ENCODE results near the gene TRIM7. TPM values are rescaled to one million over a fixed set of nuclear protein-coding genes. Genes with fewer than 3 reads are reported as not detected.

Gene TRIM7
- polyA plus RNA-seq, 3 donors, result 0.29 to 0.42 (median 0.33) TPM

GRCh38 chr5:181199881-181200638 lies 4.9 kb downstream of the TRIM7 start:
- DNase-seq (ENCODE audit: extremely low read depth in 1 of 11, low read depth in 9 of 11, low spot score in 4 of 11), result no peak

GRCh38 chr5:181198905-181199519 lies 6.0 kb downstream of the TRIM7 start:
- no peak for DNase-seq (ENCODE audit: extremely low read depth in 1 of 11, low read depth in 9 of 11, low spot score in 4 of 11)

- no peak for DNase-seq (ENCODE audit: extremely low read depth in 1 of 11, low read depth in 9 of 11, low spot score in 4 of 11)
Observed at GRCh38 chr5:181198106-181198685, 6.8 kb downstream of the TRIM7 start.

- DNase-seq (ENCODE audit: extremely low read depth in 1 of 11, low read depth in 9 of 11, low spot score in 4 of 11), result no peak
Observed at GRCh38 chr5:181197326-181197951, 7.6 kb downstream of the TRIM7 start.

DNA sequence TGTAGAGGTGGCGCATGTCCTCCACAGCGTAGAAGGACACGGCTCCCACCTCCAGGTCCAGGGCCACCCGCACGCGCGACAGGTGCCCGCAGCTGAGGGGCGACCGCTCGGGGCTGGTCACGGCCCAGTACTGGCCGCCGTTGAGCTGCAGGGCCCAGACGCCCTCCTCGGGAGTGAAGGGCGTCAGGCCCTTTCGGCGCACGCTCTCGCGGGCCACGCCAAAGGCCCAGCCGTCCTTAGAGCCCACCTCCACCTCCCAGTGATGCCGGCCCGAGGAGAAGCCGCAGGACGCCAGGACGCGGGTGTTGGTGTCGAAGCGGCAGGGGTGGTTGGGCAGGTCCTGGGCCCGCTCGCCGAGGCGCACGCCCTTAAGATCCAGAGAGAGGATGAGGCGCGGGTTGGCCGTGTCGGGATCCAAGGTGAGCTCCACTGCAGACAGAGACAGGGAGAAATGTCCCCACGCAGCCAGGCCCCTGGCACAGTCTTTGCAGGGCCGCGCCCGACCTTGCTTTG lies 9.7 kb downstream of the TRIM7 start:
- no peak for DNase-seq (ENCODE audit: extremely low read depth in 1 of 11, low read depth in 9 of 11, low spot score in 4 of 11)

- no peak for DNase-seq (ENCODE audit: extremely low read depth in 1 of 11, low read depth in 9 of 11, low spot score in 4 of 11)
Observed at GRCh38 chr5:181194489-181195248, 10.3 kb downstream of the TRIM7 start.

- DNase-seq (ENCODE audit: extremely low read depth in 1 of 11, low read depth in 9 of 11, low spot score in 4 of 11), result no peak
Observed at GRCh38 chr5:181193656-181194055, 11.3 kb downstream of the TRIM7 start.

GRCh38 chr5:181192337-181193046 lies 12.5 kb downstream of the TRIM7 start:
- DNase-seq (ENCODE audit: extremely low read depth in 1 of 11, low read depth in 9 of 11, low spot score in 4 of 11), result no peak

DNA sequence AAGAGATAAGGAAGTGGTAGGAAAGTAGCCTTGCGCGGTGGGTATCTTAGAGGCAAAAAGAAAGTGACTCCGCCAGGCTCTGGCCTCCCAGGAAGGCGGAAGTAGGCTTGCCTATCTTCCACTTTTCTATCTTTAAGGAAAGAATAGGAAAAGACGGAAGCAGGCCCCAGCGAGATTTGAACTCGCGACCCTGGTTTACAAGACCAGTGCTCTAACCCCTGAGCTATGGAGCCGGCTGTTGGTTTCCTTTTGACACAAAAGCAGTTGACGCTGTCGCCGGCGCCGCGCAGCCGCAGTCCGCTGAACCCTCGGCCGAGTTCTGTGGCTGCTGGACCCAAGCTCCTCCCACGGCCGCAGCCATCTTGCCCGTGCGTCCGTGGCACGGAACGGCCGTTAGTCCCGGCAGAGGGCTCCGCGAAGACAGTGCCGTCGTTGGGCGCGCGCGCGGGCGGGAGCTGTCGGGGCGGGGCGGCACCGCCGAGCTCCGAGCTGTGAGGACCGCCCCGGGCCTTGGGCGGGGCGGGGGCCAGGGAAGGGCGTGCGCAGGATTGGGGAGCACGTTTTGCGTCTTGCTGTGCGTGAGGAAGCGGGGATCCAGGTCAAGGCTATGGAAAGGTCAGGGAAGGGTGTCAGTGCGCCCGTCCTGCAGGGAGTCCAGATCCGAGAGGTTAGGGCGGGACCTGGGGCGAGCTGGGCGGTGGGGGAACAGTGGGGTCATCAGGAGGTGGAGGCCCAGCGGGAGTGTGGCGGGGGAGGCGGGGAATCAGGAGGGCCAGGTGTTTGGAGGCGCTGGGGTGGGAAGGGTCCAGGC lies 13.3 kb downstream of the TRIM7 start:
- DNase-seq (ENCODE audit: extremely low read depth in 1 of 11, low read depth in 9 of 11, low spot score in 4 of 11), result peak; percentile 84 to 94 (median 91)

DNA sequence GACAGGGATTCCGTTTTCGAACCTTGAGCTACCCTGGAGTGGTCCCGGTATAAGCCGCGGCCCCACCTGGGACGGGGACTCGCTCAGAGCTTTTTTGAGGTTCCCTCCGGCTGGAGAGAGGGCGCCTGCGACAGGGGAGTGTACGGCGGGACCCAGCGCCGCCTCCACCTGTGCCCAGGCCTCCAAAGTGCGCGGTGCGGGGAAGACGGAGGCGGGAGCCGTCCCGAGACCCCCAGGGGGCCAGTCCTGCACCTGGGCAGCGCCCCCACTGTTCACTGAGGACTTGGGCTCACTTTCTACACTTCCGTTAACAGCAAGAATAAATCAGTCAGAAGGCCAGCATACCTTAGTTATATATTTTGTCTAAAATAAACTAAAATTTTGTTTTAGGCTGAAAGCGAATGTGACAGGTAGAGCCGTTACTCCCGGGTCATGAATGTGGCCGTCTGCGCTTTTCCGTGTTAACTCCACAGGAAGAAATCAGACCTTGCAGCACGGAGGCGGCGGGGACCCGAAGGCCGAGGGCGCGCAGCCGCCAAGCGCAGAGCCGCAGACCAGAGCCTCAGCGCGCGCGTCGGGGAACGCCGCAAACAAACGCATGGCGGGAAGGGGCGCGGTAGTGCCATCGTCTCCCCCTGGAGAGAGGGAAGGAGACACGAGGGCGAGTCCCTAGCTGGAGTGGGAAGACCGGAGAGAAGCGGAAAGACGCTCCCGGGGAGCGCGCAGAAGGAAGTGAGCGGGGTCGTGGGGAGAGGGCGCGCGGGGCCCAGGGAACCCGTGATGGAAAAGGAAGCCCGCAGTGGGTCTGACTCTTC lies 14.1 kb downstream of the TRIM7 start:
- peak in 2 of 11 donors; percentile 21 to 27 for DNase-seq (ENCODE audit: extremely low read depth in 1 of 11, low read depth in 9 of 11, low spot score in 4 of 11)

- no peak for DNase-seq (ENCODE audit: extremely low read depth in 1 of 11, low read depth in 9 of 11, low spot score in 4 of 11)
Observed at GRCh38 chr5:181189962-181190710, 14.9 kb downstream of the TRIM7 start.

DNA sequence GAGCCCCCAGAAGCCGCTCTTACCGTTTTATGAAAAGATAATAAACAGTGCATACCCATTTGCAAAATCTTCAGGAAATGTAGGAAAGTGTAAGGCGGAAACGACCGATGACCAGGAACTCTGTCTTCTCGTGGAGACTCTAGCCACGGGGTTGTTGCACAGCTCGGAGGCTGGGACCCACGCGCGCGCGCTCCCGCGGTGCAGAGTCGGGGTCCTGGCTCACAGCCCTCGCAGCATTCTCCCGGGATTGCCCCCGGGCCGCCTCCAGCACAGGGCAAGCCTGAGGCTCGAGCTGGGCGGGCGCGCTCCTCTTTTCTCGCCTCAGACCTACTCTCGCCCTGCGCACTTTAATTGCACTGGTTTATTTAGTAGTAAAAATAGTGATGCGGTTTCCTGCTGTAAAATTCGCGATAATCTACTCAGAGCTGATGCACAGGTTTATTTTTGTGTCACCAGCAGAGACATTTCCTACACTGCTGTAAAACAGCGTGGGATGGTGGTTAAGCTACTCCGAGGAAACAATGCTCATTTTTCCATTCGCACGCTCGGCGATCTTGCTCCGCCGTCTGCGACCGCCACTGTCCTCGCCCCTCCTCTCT lies 15.5 kb downstream of the TRIM7 start:
- DNase-seq (ENCODE audit: extremely low read depth in 1 of 11, low read depth in 9 of 11, low spot score in 4 of 11), result peak in 1 of 11 donors; percentile 14

DNA sequence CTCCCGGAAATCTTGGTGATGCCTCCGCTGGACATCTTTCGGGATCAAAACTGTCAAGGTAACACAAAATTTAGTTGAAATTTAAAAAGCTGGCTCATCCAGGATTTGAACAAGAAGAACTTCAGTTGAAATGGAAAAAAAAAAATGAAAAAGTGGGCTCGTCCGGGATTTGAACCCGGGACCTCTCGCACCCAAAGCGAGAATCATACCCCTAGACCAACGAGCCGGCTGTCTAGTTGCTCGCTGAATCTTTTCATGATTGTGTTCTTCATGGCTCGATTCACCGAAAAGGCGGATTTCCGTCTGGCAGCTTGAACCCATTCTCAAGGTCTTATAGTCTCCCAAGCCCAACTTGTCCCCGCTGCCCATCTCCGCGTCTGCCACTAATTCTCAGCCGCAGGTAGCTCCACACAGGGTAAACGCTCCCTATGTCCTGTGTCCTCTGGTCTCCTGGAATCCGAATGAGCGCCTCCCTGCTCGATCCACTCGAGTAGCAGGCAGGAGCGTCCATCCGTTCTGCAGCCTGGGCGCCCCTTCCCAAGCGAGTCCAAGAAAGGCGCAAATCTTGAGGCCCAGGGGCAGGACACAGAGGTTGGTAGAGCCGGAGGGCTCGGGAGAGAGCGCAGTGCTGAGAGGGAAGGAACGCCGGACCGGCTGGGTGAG lies 16.2 kb downstream of the TRIM7 start:
- DNase-seq (ENCODE audit: extremely low read depth in 1 of 11, low read depth in 9 of 11, low spot score in 4 of 11), result peak in 5 of 11 donors; percentile 71 to 82 (median 79)

DNA sequence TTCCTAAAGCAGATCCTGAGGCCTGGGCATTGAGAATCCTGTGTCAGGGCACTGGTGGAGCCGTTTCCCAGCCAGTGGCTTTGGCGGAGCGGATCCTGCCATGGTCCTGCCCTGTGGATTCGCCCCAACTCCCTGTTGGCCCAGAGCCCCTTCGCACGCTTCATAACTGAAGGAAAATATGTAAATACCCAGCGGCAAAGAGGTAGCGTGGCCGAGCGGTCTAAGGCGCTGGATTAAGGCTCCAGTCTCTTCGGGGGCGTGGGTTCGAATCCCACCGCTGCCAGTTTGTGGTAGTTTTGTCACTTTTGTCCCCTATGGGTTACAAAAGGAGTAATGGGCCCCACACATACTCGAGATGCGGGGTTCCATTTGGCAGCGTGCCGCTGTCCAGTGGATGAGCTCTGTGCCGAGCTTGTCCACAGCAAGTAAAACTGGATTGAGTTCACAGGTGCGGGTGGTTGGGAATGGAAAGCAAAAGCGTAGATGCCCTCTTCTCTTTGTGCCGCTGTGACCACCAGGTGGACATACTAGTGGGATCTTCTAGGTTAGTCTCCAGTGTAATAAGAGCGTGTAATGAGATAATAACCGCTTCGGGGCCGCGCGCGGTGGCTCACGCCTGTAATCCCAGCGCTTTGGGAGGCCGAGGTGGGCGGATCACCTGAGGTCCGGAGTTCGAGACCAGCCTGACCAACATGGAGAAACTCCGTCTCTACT lies 17.3 kb downstream of the TRIM7 start:
- DNase-seq (ENCODE audit: extremely low read depth in 1 of 11, low read depth in 9 of 11, low spot score in 4 of 11), result peak in 3 of 11 donors; percentile 62 to 70 (median 62)
